ENCODE measurements around the gene CSMD2.

Gene CSMD2

DNA sequence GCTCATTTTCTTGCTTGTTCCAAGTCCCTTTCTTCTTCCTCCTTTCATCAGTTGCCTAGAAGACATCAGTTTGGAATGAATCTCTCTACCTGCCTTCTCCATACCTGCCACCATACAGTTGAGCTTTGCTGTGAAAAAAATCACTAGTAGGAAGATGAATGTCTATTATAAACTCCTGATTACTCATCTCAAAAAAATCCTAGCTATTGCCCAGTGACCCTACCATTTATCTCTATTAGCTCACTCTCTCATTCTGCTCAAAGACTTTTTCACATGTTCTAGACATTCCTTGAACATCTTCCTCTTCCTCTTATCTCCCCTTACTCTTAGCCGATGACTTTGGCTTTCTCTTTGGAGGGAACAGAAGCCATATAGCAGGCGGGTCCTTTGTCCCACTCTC is 350.9 kb downstream of the CSMD2 start:
- H3K4me3 ChIP-seq (ENCODE audit: control insufficient read depth, low read depth, low read length), result no peak overlapping the region
- TF ChIP-seq, protein P1, sequence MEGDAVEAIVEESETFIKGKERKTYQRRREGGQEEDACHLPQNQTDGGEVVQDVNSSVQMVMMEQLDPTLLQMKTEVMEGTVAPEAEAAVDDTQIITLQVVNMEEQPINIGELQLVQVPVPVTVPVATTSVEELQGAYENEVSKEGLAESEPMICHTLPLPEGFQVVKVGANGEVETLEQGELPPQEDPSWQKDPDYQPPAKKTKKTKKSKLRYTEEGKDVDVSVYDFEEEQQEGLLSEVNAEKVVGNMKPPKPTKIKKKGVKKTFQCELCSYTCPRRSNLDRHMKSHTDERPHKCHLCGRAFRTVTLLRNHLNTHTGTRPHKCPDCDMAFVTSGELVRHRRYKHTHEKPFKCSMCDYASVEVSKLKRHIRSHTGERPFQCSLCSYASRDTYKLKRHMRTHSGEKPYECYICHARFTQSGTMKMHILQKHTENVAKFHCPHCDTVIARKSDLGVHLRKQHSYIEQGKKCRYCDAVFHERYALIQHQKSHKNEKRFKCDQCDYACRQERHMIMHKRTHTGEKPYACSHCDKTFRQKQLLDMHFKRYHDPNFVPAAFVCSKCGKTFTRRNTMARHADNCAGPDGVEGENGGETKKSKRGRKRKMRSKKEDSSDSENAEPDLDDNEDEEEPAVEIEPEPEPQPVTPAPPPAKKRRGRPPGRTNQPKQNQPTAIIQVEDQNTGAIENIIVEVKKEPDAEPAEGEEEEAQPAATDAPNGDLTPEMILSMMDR (IDR thresholded peaks at IDR 0.05; ENCODE audit: control insufficient read depth, insufficient read depth, low read depth, low read length, missing control alignments), result no peak
- no peak for DNase-seq (ENCODE audit: low read depth)

DNA sequence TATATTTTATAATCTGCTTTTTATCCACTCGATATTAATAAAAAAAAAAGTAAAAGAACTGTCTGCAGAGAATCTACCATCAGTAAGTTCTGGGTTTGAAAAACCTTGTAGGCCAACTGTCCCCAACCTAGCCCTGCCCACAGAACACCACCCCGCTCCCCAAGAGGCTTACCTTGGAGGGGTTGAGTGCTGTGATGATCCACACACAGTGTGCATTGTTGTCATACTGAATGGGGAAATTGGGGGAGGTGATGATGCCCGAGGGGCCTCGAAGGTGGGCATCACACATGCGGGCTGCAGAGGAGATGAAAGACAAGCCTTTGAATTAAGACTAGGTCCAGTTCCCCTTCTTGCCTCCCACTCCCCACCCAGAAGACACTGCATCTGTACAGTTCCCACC is 354.5 kb downstream of the CSMD2 start:
- H3K4me3 ChIP-seq (ENCODE audit: control insufficient read depth, low read depth, low read length), result no peak overlapping the region
- DNase-seq (ENCODE audit: low read depth), result no peak
- TF ChIP-seq, protein P1 (IDR thresholded peaks at IDR 0.05; ENCODE audit: control insufficient read depth, insufficient read depth, low read depth, low read length, missing control alignments), result no peak

DNA sequence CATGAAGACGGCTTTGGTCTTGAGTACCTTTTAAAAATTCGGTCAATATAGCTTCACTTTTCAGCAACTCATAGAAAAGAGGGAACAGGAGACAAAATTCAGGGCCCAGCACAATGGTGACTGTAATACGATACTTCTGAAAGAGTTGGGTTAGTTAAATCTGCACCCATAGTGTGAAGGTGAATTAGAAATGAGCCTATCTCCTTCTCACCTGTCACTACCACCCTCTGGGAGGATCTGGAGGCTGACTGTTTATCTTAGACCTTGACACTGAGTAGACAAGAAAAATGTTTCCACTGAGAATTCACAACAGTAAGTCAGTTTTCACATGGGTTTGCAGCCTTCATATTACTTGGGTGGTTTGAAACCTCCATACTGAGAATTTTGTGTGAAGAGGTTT is 359.0 kb downstream of the CSMD2 start:
- TF ChIP-seq, protein P1 (IDR thresholded peaks at IDR 0.05; ENCODE audit: control insufficient read depth, insufficient read depth, low read depth, low read length, missing control alignments), result no peak
- no peak overlapping the region for H3K4me3 ChIP-seq (ENCODE audit: control insufficient read depth, low read depth, low read length)
- DNase-seq (ENCODE audit: low read depth), result no peak

DNA sequence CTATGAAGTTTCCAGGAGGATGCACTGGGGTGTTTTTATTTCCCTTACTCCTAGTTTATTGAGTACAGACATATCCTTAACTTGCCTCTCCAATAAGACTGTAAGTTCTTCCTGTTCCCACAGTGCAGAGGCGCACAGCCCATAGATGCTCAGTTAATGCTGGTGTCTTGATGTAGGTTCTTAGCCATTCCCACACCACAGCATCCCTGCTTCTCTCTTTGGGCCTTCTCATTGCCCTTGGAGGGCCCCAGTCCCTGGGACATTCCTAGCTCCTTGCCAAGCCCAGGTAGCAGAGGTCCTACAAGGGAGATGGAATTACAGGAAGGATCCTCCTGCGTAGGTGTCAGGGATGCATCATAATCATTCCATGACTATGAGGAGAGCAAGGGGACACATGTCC is 362.8 kb downstream of the CSMD2 start:
- H3K4me3 ChIP-seq (ENCODE audit: control insufficient read depth, low read depth, low read length), result no peak overlapping the region
- no peak for DNase-seq (ENCODE audit: low read depth)
- TF ChIP-seq, protein P1 (IDR thresholded peaks at IDR 0.05; ENCODE audit: control insufficient read depth, insufficient read depth, low read depth, low read length, missing control alignments), result no peak

DNA sequence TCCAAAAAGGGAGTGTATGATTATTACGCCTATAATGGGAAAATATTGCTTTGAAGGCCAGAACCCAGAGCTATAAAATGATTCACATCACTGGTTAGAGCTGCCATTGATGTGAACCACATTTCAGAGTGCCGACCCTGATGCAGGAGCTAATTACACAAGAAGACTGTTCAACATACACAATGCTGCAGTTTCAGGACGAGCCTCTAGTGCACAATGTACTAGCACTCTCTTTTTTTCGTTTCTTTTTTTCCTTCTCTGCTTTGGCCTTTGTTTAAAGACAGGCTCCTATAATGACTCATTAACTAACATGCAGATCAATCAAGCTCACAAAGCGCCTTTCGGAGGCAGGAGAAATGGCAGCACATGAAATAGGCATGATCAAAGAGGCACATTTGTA is 367.2 kb downstream of the CSMD2 start:
- no peak overlapping the region for H3K4me3 ChIP-seq (ENCODE audit: control insufficient read depth, low read depth, low read length)
- DNase-seq (ENCODE audit: low read depth), result no peak
- TF ChIP-seq, protein P1 (IDR thresholded peaks at IDR 0.05; ENCODE audit: control insufficient read depth, insufficient read depth, low read depth, low read length, missing control alignments), result no peak

DNA sequence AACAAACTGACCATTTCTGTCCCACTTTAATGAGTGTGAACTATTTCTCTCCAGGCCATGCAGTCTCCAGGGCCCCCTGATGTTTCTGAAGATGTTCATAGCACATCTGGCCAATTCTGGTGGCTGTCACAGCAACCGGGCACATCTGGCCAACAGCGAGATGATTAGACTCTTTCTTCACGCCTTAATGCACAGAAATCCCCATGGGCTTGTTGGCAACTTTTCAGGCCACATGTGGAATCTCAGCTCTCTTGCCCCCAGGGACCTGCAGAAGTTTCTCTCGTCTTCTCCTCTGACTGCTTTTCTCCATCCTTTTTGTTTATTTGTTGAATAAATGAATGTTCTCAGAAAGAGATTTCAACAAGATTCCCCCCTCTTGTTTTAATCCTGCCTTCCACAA is 372.4 kb downstream of the CSMD2 start:
- H3K4me3 ChIP-seq (ENCODE audit: control insufficient read depth, low read depth, low read length), result no peak overlapping the region
- TF ChIP-seq, protein P1 (IDR thresholded peaks at IDR 0.05; ENCODE audit: control insufficient read depth, insufficient read depth, low read depth, low read length, missing control alignments), result no peak
- DNase-seq (ENCODE audit: low read depth), result no peak

DNA sequence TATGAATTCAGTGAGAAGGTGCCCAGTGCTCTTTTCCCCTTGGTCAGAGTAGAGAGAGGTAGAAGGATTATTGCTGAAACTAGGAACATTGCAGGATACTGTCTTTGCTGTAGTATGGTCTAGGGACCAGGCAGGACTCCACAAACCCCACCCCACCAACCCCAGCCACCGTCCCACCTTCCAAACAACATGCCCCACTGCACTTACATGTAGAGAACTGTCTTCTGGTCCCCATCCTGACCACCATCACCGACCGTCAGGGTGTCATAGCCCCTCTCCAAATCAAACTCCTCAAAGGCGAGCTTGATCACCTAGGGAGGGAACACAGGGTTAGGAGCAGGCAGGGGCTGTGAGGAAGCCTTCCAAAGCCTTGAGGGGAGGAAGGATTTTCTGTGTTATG is 372.8 kb downstream of the CSMD2 start:
- no peak for DNase-seq (ENCODE audit: low read depth)
- TF ChIP-seq, protein P1 (IDR thresholded peaks at IDR 0.05; ENCODE audit: control insufficient read depth, insufficient read depth, low read depth, low read length, missing control alignments), result no peak
- H3K4me3 ChIP-seq (ENCODE audit: control insufficient read depth, low read depth, low read length), result no peak overlapping the region
